ENCODE data around the gene PDE6A. TPM values are rescaled to one million over a fixed set of nuclear protein-coding genes. Genes with fewer than 3 reads are reported as not detected.

Gene PDE6A
- polyA plus RNA-seq, 4 donors, result 0.11 to 0.24 (median 0.15) TPM

GRCh38 chr5:149930749-149931574 lies 13.6 kb downstream of the PDE6A start:
- no peak for DNase-seq (ENCODE audit: low read depth in 4 of 4, low spot score in 2 of 4)

- no peak for DNase-seq (ENCODE audit: low read depth in 4 of 4, low spot score in 2 of 4)
Measured at GRCh38 chr5:149930043-149930748, 14.4 kb downstream of the PDE6A start.

DNA sequence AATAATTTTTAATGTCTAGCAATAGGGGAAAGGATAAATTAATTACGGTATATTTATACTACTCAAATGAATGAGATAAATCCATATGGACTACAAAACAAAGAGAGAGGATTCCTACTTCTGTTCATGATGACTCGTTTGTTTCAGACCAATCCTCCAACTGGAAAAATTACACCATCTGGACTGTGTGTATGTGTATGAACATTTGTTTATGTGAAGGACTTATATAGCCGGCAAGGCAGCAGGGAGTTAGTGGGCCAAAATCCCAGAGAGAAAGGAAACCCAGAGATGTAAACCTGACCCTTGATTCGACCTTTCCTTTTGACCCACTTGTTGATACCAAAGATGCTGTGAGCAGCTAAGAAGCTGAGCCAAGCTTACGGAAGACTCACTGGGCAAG lies 20.1 kb downstream of the PDE6A start:
- no peak for DNase-seq (ENCODE audit: low read depth in 4 of 4, low spot score in 2 of 4)

DNA sequence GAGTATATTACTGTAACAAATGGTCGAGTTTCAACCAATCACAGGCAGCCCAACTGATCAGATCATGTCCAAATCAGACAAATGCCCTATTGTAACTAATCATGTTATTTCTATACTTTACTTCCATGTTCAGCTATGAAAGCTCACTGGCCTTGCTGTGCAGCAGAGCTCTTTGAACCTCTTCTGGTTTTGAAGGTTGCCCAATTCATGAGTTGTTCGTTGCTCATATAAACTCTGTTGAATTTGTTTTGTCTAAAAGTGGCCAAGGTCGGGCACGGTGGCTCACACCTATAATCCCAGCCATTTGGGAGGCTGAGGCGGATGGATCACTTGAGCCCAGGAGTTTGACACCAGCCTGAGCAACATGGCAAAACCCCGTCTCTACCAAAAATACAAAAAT lies 21.6 kb downstream of the PDE6A start:
- DNase-seq (ENCODE audit: low read depth in 4 of 4, low spot score in 2 of 4), result no peak

DNA sequence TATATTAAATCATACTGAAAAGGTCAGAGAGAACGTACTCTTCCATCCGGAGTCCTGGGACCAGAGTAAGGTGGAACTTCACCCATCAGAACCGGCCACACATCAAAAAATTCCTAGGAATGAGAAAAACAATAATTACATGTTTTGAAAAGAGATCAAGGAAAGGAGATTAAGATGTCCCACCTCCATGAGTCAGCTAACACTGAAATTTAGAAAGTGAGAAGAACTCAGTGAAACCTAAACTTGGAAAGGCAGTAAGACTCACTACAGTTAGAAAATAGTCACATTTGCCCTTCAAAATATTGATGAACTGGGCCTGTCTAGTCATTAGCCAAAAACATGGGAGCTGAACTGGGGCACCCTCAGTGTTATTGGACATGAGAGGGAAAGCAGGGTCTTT lies 23.0 kb downstream of the PDE6A start:
- DNase-seq (ENCODE audit: low read depth in 4 of 4, low spot score in 2 of 4), result no peak

DNA sequence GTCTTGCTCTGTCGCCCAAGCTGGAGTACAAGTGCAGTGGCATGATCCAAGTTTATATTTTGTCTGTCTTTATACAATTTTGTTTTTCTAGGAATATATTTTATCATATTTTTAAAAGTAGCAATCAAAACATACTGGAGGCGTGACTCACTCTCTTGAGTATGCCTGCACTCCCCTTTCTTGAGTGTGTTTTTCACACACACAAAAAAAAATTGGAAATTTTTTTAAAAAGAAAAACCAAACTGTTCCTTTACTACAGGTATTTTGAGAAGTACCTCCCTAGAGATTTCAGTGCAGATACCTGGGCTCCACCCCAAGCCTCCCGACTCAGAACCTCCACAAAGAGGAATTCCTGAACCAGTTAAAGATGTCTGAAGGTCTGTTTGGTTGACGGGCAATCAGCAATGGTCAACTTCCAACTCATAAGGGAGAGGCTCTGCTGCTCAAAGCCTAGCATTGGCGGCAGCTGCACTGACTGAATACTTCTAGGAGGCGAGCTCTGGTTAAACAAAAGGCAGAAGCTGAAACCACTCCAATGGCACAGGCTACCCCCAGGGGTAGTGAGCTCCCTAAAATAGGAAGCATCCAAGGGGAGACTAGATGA lies 27.4 kb downstream of the PDE6A start:
- DNase-seq (ENCODE audit: low read depth in 4 of 4, low spot score in 2 of 4), result no peak

DNA sequence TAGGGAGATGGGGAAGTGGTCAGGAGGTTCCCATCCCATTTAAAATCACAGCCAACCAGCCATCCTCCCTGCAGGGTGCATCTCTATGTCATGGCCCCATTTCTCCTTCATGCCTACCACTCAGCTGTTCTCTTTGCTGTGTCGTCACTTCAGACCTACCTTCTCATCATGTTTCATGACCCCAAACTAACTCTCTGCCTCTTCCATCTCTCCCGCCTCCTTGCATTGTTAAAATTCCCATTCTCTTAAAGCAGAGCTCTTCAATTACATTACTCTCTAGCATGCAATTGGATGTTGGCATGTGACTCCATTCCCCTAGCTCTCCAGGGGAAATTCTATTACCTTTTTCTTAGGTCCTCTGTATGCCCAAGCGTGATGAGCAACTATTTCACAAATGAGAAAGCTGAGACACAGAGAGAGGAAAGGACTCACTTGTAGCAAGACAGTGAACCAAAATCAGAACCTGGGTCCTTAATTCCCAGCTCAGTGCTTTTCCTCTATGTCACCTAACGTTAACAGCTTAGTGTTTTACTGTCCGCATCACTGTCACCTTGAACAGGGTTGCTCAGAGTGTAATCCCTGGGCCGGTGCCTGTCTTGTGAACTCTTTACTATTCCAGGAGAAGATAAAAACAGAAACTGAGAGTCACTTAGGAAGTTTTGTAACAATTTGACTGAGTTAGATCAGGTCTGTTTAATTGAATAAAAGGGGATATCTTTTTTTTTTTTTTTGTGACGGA lies 28.1 kb downstream of the PDE6A start:
- DNase-seq (ENCODE audit: low read depth in 4 of 4, low spot score in 2 of 4), result no peak

DNA sequence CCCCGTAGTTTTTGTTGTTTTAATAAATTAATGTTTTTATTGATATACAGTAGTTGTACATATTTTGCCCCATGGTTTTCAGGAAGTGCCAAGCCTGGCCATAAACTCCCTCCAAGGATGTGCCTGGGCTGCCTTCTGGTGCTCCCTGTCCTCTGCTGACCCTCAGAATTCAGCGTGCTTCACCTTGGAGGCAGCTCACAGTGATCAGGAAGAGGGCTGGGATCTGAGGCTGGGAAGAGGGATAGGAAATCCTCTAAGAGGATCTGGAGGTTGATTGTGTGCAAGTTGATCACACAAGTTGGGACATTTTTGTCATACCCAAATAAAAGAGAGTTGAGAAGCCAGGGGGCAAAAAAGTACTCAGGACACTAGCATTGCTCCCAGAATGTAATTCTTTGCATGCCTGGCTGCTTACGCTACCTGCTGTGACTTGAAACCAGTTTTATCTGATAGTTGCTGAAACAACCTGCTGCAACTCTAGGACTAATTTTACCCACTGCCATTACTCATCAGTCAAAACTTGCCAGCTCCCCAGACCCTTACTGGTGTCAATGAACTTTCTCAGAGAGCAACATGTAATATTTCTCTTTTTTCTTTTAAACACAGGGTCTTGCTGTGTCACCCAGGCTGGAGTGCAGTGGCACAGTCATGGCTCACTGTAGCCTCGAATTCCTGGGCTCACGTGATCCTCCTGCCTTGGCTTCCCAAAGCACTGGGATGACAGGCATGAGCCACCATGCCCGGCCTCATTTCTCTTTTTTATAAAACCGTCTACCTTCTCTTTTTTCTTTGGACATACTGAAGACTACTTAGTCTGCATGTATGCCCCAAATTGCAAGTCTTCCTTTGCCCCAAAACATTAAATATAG lies 29.0 kb downstream of the PDE6A start:
- DNase-seq (ENCODE audit: low read depth in 4 of 4, low spot score in 2 of 4), result no peak

- DNase-seq (ENCODE audit: low read depth in 4 of 4, low spot score in 2 of 4), result no peak
Measured at GRCh38 chr5:149913436-149914419, 30.9 kb downstream of the PDE6A start.

GRCh38 chr5:149912226-149912871 lies 32.2 kb downstream of the PDE6A start:
- DNase-seq (ENCODE audit: low read depth in 4 of 4, low spot score in 2 of 4), result no peak

GRCh38 chr5:149911031-149911430 lies 33.6 kb downstream of the PDE6A start:
- no peak for DNase-seq (ENCODE audit: low read depth in 4 of 4, low spot score in 2 of 4)

- no peak for DNase-seq (ENCODE audit: low read depth in 4 of 4, low spot score in 2 of 4)
Measured at GRCh38 chr5:149907828-149908227, 36.8 kb downstream of the PDE6A start.

- no peak for DNase-seq (ENCODE audit: low read depth in 4 of 4, low spot score in 2 of 4)
Measured at GRCh38 chr5:149904977-149905376, 39.6 kb downstream of the PDE6A start.

DNA sequence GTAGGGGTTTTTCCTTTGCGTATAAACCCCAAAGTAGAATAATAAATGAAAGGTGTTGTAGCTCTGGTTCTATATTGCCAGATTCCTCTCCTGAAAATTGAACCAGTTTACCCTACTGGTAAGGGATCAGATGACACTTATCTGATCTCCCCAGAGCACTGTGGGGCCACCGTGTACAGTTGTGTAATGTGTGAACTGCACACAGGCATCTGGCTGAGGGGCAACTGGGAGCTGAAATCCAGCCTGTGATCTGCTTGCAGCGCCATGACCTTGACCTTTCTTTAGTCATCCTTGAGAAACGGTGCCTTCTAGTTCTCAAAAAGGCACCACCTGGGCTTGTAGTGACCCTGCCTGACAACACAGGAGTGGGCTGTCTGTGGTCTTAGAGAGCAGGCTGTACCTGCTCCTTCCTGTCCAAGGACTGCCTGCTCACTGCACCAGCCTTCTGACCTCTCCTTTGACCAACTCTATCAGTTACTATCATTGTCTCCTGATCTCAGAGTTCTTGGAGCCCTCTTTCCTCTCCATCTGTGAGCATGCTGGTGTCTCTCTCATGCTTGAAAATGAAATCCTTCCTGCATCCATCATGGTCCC lies 40.2 kb downstream of the PDE6A start:
- DNase-seq (ENCODE audit: low read depth in 4 of 4, low spot score in 2 of 4), result no peak

GRCh38 chr5:149903404-149903803 lies 41.2 kb downstream of the PDE6A start:
- DNase-seq (ENCODE audit: low read depth in 4 of 4, low spot score in 2 of 4), result no peak

- DNase-seq (ENCODE audit: low read depth in 4 of 4, low spot score in 2 of 4), result no peak
Measured at GRCh38 chr5:149902177-149902576, 42.4 kb downstream of the PDE6A start.

DNA sequence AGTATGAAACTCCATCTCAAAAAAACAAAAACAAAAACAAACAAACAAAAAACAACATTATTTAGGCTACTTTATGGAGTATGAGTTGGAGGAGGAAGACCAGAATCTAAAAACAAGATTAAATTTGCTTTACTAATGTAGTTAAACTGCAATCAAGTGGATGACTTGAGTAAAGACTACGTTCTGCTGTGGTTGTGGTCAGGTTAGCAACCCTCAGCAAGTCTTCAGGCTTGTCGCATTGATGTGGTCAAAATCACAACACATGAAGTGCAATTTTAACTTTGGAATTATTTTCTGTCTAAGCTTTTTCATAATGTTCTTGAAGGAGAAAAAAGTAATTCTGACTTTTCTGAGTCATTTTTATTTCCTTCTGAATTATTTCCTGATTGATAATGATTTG lies 43.1 kb downstream of the PDE6A start:
- no peak for DNase-seq (ENCODE audit: low read depth in 4 of 4, low spot score in 2 of 4)

GRCh38 chr5:149900390-149900789 lies 44.2 kb downstream of the PDE6A start:
- DNase-seq (ENCODE audit: low read depth in 4 of 4, low spot score in 2 of 4), result no peak
